Heart right ventricle (tissue), 16 donors: Measurements from ENCODE around the gene TSEN54. TPM values are rescaled to one million over a fixed set of nuclear protein-coding genes. Genes with fewer than 3 reads are reported as not detected.

Experiments
- ATAC-seq, 8 donors: fragments of 200-7000 bp; cut with Tn5 transposase; one replicate each; pipeline ENCODE4 v1.9.1; 2020; ENCODE audit warnings: mild to moderate bottlenecking in 8 of 8, moderate library complexity in 8 of 8, moderate number of reproducible peaks in 1 of 8
- DNase-seq, 2 donors: peaks; one replicate each; pipeline ENCODE4 v3.0.0-alpha.2; 2020
- H3K27ac ChIP-seq, 10 donors: fragments of 200-600 bp; sonication (generic) in 2 of 10; one replicate each; pipeline versions ENCODE4 v1.5.0 to v1.8.0; 2020 to 2022; ENCODE audit warnings: mild to moderate bottlenecking in 3 of 10
- H3K27me3 ChIP-seq, 7 donors: fragments of 200-600 bp; one replicate each; pipeline ENCODE4 v1.8.0; 2021 to 2022; ENCODE audit warnings: mild to moderate bottlenecking in 2 of 7
- H3K36me3 ChIP-seq, 9 donors: fragments of 200-600 bp; sonication (generic) in 1 of 9; one replicate each; pipeline versions ENCODE4 v1.5.0 to v1.8.0; 2020 to 2022; ENCODE audit warnings: mild to moderate bottlenecking in 2 of 9
- H3K4me1 ChIP-seq, 9 donors: fragments of 200-600 bp; sonication (generic) in 1 of 9; one replicate each; pipeline versions ENCODE4 v1.5.0 to v1.8.0; 2020 to 2022; ENCODE audit warnings: mild to moderate bottlenecking in 4 of 9
- H3K4me3 ChIP-seq, 10 donors: fragments of 200-600 bp; sonication (generic) in 2 of 10; one replicate each; pipeline versions ENCODE4 v1.5.0 to v1.8.0; 2020 to 2022; ENCODE audit warnings: mild to moderate bottlenecking in 7 of 10, moderate library complexity in 2 of 10
- H3K9me3 ChIP-seq, 11 donors: fragments of 200-600 bp in 10 of 11; sonication (generic) in 2 of 11; one replicate each; pipeline versions ENCODE4 v1.5.0 to v1.8.0; 2013 to 2022; ENCODE audit warnings: mild to moderate bottlenecking in 2 of 11, control low read depth in 1 of 11, moderate library complexity in 1 of 11
- WGBS, 2 donors: extraction: QIAGEN DNeasy Blood & Tissue Kit; methylation state at CpG; one replicate each; pipeline ENCODE4 v1.1.7; 2013; ENCODE audit warnings: inconsistent platforms in 1 of 2; 5-methylcytosine and 5-hydroxymethylcytosine counted together
- intact Hi-C, 10 donors: fragments of 100-400 bp; cut with DNase I; formaldehyde crosslinking; loops; one replicate each; pipeline versions ENCODE4 v1.11.1 to v1.14.2; 2022
- polyA plus RNA-seq, 2 donors: library from polyadenylated mRNA; stranded (reverse); fragments of 200-250 nt; gene quantifications; one replicate each; pipeline ENCODE4 v1.2.3, GENCODE V29; 2013
- total RNA-seq, 10 donors: library from RNA; stranded (reverse); fragmentation: NEBNext Ultra II Directional in 3 of 10; extraction: Animal tissue kit (Norgen Biotek cat#: 25700) in 3 of 10; gene quantifications; one replicate each; pipeline versions ENCODE4 v1.2.1 to v1.2.4, GENCODE V29; 2021 to 2023
- TF ChIP-seq, protein P1 (sequence below), 9 donors: fragments of 200-600 bp; sonication (generic) in 2 of 9; IDR thresholded peaks; one replicate each; pipeline versions ENCODE4 v1.5.0 to v1.8.0; 2021 to 2022; ENCODE audit warnings: antibody characterized with exemption in 9 of 9, mild to moderate bottlenecking in 5 of 9, moderate library complexity in 1 of 9
- donor health status: Arrhythmogenic right ventricular cardiomyopathy.
- donor health status: ischemic (EF 13 %, LVEDD 7.1; RV severe dilation, severe dysfunction).
- donor health status: healthy with polysubstance abuse.
- donor health status: DM: no; HTN: yes; CAD: no.
- donor health status: DM: no; HTN: no; CAD: no.
- donor health status: ischemic (EF 25% LVEDD 6.9; RV normal size, moderate dysfunction).
- donor health status: ischemic (EF 25% LVEDD 5.7; RV mildly dilated, moderate dysfunction).
- donor health status: healthy.
- donor health status: DM: yes; HTN: yes; CAD: no.
- donor health status: Ischemic cardiomyopathy.
- donor health status: ischemic (EF 35%, LVEDD 5.7; RV mildly dilated, moderate dysfunction).
- donor health status: nonischemic (EF 11% LVEDD 7.7; RV severe dilation, severe dysfunction).
- donor health status: DM: yes; HTN: yes; CAD: no.
- donor health status: PGD.
- donor health status: ischemic (EF 29% LVEDD 5.4; RV normal size, mild dysfunction).
- donor health status: nonischemic (EF 23%, LVEDD 6.1; RV moderate dilation, normal function).

The TSEN54 gene
- total and polyA plus RNA-seq, 12 donors, result 4.2 to 18.1 (median 6.7) TPM

DNA sequence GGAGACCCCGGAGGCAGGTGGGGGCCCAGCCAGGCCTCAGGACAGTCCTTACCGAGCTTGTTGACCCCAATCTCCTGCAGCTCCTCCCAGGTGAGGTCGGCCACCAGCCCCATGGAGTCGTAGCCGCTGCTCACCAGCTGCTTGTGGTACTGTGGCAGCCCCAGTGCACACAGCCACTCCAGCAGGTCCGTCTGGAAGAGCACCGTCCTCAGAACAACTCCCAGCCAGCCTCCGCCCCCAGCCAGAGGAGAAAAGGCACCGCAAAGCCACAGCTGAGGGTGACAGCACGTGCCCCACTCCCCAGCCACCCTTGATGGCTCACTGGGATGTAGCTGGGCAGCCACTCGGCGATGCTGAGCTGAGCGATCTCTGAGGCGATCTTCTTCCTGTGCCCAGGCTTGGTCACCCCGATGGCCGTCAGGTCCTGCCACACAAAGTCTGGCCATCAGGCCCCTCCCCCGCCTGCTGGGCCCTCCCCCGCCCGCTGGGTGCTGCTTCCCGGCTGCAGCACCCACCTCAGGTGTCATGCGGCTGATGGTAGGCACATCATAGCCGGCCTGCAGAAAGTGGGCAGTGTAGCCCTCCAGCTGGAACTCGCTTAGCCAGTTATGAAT lies 12.9 kb upstream of the TSEN54 start:
- Histone ChIP-seq H3K36me3 (peaks cover 0 to 98% (median 15%) of the 10 kb centered on the region in 9 donors), H3K4me3 (no peak overlapping the region), H3K9me3 (no peaks in the 10 kb centered on the region), H3K4me1 (peaks cover 9 to 49% (median 32%) of the 10 kb centered on the region in 9 donors), H3K27ac (peak overlapping the region in 1 of 10 donors; percentile 5), H3K27me3 (no peaks in the 10 kb centered on the region)
- TF ChIP-seq, protein P1, sequence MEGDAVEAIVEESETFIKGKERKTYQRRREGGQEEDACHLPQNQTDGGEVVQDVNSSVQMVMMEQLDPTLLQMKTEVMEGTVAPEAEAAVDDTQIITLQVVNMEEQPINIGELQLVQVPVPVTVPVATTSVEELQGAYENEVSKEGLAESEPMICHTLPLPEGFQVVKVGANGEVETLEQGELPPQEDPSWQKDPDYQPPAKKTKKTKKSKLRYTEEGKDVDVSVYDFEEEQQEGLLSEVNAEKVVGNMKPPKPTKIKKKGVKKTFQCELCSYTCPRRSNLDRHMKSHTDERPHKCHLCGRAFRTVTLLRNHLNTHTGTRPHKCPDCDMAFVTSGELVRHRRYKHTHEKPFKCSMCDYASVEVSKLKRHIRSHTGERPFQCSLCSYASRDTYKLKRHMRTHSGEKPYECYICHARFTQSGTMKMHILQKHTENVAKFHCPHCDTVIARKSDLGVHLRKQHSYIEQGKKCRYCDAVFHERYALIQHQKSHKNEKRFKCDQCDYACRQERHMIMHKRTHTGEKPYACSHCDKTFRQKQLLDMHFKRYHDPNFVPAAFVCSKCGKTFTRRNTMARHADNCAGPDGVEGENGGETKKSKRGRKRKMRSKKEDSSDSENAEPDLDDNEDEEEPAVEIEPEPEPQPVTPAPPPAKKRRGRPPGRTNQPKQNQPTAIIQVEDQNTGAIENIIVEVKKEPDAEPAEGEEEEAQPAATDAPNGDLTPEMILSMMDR (IDR thresholded peaks at IDR 0.05), result no peak
- ATAC-seq (no peak), DNase-seq (peak in 1 of 2 donors; percentile 16)
- intact Hi-C loops, result no loop called here
- WGBS, 2 donors, result 85 to 87% methylated on average over 23 of the region's 23 CpGs

DNA sequence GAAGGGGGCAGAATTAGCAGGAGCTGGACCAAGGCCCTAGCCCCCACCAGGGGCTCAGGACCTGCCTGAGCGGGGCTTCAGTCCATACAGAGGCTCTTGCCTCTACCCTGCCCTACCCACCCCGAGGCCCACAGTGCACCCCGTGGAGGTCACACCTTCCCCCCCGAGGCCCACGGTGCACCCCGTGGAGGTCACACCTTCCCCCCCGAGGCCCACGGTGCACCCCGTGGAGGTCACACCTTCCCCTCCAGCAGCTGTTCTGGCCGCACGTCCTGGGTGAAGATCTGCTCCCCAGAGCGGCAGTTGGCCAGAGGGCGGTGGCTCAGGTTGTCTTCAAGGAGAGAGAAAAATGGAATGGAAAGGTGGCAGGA lies 12.4 kb upstream of the TSEN54 start:
- intact Hi-C loops, result no loop called here
- ATAC-seq (peak in 1 of 8 donors; percentile 4), DNase-seq (no peak)
- Histone ChIP-seq H3K4me1 (peaks cover 10 to 49% (median 35%) of the 10 kb centered on the region in 9 donors), H3K27me3 (no peaks in the 10 kb centered on the region), H3K9me3 (no peaks in the 10 kb centered on the region), H3K4me3 (no peak overlapping the region), H3K27ac (peak overlapping the region in 1 of 10 donors; percentile 5), H3K36me3 (peaks cover 0 to 98% (median 15%) of the 10 kb centered on the region in 9 donors)
- TF ChIP-seq, protein P1 (IDR thresholded peaks at IDR 0.05), result no peak
- WGBS, 2 donors, result 72 to 77% methylated on average over 13 of the region's 13 CpGs

DNA sequence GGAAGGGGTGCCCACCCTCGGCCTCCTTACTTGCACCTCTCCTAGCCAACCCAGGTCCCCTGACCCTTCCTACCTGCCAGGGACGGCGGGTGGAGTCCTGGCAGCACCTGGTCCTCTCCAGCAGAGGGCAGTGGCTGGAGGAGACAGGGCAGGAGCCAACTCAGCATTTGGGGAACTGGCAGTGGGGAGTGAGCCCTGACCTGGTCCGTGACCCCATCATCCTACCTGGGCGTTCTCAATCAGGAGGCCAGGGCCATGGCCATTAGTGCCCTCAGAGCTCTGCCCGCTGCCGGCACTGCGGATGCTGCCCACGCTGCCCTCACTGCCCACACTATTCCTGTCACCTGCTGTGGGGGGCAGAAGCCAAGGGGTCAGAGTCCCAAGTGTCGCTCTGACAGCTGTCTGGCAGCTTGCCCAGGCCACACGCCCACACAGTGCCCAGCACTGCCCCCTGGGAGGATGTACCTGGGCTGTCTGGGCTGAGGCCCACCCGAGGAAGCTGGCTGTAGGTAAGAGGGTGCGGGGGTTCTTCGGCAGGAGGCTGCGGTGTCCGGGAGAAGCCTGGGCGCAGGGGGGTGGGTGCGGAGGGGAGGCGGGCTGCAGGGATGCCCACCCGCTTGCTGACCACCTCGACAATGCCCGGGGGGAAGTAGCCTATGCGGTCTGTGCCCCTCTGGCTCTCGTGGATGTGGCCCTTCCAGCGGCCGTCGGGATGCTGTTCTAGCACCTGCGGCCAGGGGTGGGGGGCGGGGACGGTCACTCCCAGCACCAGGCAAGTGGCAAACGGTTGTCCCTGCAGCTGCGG lies 11.8 kb upstream of the TSEN54 start:
- H3K27me3 ChIP-seq, result no peaks in the 10 kb centered on the region
- H3K9me3 ChIP-seq, result no peaks in the 10 kb centered on the region
- DNase-seq (peak in 1 of 2 donors; percentile 37), ATAC-seq (peak in 1 of 8 donors; percentile 5)
- TF ChIP-seq, protein P1 (IDR thresholded peaks at IDR 0.05), result peak in 8 of 9 donors; percentile 32 to 67 (median 56)
- H3K27ac ChIP-seq, result peak overlapping the region in 3 of 10 donors; percentile 3 to 43 (median 5)
- H3K36me3 ChIP-seq, result peaks cover 0 to 98% (median 15%) of the 10 kb centered on the region in 9 donors
- peaks cover 15 to 49% (median 36%) of the 10 kb centered on the region in 9 donors for H3K4me1 ChIP-seq
- intact Hi-C loops, result no loop called here
- H3K4me3 ChIP-seq, result no peak overlapping the region
- WGBS, 2 donors, result 72 to 75% methylated on average over 29 to 32 of the region's 32 CpGs

DNA sequence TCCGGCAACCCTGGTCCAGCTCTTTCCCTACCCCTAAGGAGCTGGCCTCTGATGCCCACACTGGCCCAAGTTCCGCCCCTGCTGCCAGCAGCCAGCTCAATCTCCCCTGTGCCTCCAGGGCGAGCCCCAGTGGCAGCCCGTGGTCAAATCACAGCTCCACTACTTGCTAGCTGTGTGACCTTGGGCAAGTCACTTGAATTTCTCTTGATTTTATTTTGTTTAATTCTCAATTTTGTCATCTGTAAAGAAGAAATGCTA lies 11.2 kb upstream of the TSEN54 start:
- no peak for ATAC-seq
- Histone ChIP-seq H3K36me3 (peaks cover 0 to 98% (median 15%) of the 10 kb centered on the region in 9 donors), H3K27me3 (no peaks in the 10 kb centered on the region), H3K4me3 (no peak overlapping the region), H3K27ac (peak overlapping the region in 1 of 10 donors; percentile 43), H3K9me3 (no peaks in the 10 kb centered on the region), H3K4me1 (peaks cover 15 to 49% (median 37%) of the 10 kb centered on the region in 9 donors)
- DNase-seq, result no peak
- TF ChIP-seq, protein P1 (IDR thresholded peaks at IDR 0.05), result no peak
- intact Hi-C loops, result no loop called here
- 89 to 91% methylated on average over 4 of the region's 4 CpGs for WGBS, 2 donors
